Measurements from ENCODE around the gene ZNF408. TPM values are rescaled to one million over a fixed set of nuclear protein-coding genes. Genes with fewer than 3 reads are reported as not detected.

The ZNF408 gene
- total RNA-seq, 1 donor from 2014 or later, result 8.2 TPM

DNA sequence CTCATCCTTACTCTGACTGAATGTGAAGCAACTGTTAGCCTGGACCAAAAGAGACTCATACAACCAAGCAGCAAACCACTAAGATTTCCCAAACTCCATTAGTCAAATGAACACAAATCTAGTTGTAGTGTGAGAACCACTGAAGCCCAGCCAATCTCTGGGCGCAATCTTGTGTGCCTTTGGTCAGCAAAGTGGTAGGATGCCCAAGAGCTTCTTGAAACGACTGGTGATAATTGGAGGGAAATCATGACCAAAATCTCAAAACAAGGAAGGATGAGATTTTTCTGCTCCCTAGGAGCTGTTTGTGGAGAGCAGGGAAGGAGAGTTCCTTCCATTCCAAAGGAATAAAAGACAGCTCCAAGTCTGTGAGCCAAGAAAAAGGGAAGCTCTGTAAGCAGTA is 42.2 kb downstream of the ZNF408 start:
- peaks cover 8% of the 10 kb centered on the region for H3K36me3 ChIP-seq (ENCODE audit: control insufficient read depth, insufficient read depth, low read length)
- DNase-seq (ENCODE audit: low read depth), result no peak
- TF ChIP-seq, protein P1, sequence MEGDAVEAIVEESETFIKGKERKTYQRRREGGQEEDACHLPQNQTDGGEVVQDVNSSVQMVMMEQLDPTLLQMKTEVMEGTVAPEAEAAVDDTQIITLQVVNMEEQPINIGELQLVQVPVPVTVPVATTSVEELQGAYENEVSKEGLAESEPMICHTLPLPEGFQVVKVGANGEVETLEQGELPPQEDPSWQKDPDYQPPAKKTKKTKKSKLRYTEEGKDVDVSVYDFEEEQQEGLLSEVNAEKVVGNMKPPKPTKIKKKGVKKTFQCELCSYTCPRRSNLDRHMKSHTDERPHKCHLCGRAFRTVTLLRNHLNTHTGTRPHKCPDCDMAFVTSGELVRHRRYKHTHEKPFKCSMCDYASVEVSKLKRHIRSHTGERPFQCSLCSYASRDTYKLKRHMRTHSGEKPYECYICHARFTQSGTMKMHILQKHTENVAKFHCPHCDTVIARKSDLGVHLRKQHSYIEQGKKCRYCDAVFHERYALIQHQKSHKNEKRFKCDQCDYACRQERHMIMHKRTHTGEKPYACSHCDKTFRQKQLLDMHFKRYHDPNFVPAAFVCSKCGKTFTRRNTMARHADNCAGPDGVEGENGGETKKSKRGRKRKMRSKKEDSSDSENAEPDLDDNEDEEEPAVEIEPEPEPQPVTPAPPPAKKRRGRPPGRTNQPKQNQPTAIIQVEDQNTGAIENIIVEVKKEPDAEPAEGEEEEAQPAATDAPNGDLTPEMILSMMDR (IDR thresholded peaks at IDR 0.05; ENCODE audit: insufficient read depth, low read length, severe bottlenecking), result no peak

DNA sequence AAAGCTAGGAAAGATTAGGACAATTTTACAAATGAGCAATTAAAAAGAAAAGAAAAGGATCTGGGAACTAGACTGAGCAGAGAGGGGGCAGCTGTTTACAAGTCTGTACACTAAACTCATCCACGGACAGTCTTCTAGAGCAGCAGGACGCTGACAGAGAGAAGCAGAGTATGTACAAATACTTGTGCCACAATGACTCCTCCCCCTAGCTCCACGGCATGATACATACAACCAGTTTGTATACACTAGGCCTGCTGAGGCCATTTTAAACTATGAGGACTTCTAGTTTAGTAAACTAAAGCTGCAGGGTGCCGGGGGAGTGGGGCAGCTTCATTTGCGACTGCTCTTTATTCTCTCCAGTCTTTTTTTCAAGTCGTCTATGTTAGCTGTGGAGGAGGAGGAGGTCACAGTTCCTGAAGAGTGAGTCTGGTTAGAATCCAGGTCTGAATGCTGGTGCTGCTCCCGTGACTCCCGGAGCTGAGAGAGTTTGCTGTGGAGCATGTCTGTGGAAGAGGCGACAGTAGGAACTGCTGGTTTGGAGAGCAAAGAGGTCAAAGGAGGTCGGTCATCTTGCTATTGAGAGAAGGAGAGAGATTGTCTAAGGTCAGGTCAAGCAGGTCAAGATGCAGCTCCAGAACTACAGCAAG is 43.0 kb downstream of the ZNF408 start:
- TF ChIP-seq, protein P1 (IDR thresholded peaks at IDR 0.05; ENCODE audit: insufficient read depth, low read length, severe bottlenecking), result no peak
- DNase-seq (ENCODE audit: low read depth) (no peak), FAIRE-seq (no peak)
- peaks cover 10% of the 10 kb centered on the region for H3K36me3 ChIP-seq (ENCODE audit: control insufficient read depth, insufficient read depth, low read length)
- no peak overlapping the region for H3K4me3 ChIP-seq (ENCODE audit: low read depth, low read length)
- H3K27me3 ChIP-seq (ENCODE audit: control insufficient read depth, insufficient read depth, low read length), result no peaks in the 10 kb centered on the region

More for the DNA sequence above, 42.2 kb downstream of the ZNF408 start:
- H3K27me3 ChIP-seq (ENCODE audit: control insufficient read depth, insufficient read depth, low read length), result no peaks in the 10 kb centered on the region
- H3K4me3 ChIP-seq (ENCODE audit: low read depth, low read length), result no peak overlapping the region
- no peak for FAIRE-seq

DNA sequence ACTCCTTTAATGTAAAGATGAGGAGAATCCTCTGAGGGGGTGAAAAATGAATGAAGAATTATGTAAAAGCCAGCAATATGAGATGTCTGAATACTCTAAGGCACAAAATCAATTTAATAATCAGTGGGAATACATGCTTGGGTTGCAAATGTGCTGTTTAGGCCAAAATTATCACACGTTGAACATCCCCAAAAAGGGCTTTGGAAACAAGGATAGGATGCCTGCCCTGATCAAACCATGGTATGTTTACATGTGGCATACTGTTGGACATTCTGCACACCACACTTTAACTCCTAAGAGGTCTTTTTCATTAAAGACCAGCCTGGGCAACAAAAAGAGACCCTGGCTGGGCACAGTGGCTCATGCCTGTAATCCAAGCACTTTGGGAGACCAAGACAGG is 44.5 kb downstream of the ZNF408 start:
- FAIRE-seq (no peak), DNase-seq (ENCODE audit: low read depth) (no peak)
- no peaks in the 10 kb centered on the region for H3K27me3 ChIP-seq (ENCODE audit: control insufficient read depth, insufficient read depth, low read length)
- H3K36me3 ChIP-seq (ENCODE audit: control insufficient read depth, insufficient read depth, low read length), result peaks cover 13% of the 10 kb centered on the region
- TF ChIP-seq, protein P1 (IDR thresholded peaks at IDR 0.05; ENCODE audit: insufficient read depth, low read length, severe bottlenecking), result no peak
- no peak overlapping the region for H3K4me3 ChIP-seq (ENCODE audit: low read depth, low read length)

DNA sequence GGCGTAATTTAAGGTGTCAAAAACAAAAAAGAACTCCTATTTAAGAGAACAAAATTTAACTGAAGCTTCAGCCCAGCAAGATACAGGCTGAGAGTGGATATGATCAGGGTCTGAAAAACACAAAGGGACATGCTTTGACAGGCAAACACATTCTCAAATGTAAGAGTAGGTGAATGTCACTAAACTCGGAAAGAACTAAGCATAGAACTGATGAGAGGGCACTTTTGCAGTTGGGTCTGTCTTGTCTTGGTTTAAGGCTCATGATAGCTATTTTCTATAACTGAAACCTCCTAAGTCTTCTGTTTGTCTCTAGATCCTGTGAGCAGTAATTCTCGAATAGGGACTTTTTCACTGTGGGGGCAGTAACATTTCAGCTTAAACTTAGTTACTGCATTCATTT is 45.2 kb downstream of the ZNF408 start:
- TF ChIP-seq, protein P1 (IDR thresholded peaks at IDR 0.05; ENCODE audit: insufficient read depth, low read length, severe bottlenecking), result no peak

DNA sequence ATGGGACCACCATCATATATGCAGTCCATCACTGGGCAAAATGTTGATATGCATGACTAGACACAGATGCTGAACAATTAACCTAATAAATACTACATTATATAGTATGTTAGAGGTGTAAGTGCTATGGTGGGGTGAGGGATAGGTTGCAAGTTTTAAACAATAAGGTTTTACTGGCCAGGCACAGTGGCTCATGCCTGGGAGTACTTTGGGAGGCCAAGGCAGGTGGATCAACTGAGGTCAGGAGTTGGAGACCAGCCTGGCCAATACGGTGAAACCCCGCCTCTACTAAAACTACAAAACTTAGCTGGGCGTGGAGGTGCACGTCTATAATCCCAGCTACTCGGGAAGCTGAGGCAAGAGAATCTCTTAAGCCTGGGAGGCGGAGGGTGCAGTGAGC is 46.3 kb downstream of the ZNF408 start:
- FAIRE-seq (no peak), DNase-seq (ENCODE audit: low read depth) (no peak)
- TF ChIP-seq, protein P1 (IDR thresholded peaks at IDR 0.05; ENCODE audit: insufficient read depth, low read length, severe bottlenecking), result no peak
- Histone ChIP-seq H3K36me3 (ENCODE audit: control insufficient read depth, insufficient read depth, low read length) (peaks cover 19% of the 10 kb centered on the region), H3K27me3 (ENCODE audit: control insufficient read depth, insufficient read depth, low read length) (no peaks in the 10 kb centered on the region), H3K4me3 (ENCODE audit: low read depth, low read length) (no peak overlapping the region)

More for the DNA sequence above, 45.2 kb downstream of the ZNF408 start:
- no peak for FAIRE-seq
- Histone ChIP-seq H3K36me3 (ENCODE audit: control insufficient read depth, insufficient read depth, low read length) (peaks cover 16% of the 10 kb centered on the region), H3K27me3 (ENCODE audit: control insufficient read depth, insufficient read depth, low read length) (no peaks in the 10 kb centered on the region), H3K4me3 (ENCODE audit: low read depth, low read length) (no peak overlapping the region)
- no peak for DNase-seq (ENCODE audit: low read depth)

Other genes with a start within 250 kb of the ZNF408 start
- 11.3 and 14.3 TPM in 2 replicates for gene AMBRA1, start 107.0 kb upstream of the ZNF408 start, total RNA-seq
- 8.4 and 10.4 TPM in 2 replicates for gene HARBI1, start 83.8 kb upstream of the ZNF408 start, total RNA-seq
- 36.9 and 63.5 TPM in 2 replicates for gene ATG13, start 83.5 kb upstream of the ZNF408 start, total RNA-seq
- 15.5 and 19.6 TPM in 2 replicates for gene ARHGAP1, start 412 bp upstream of the ZNF408 start, total RNA-seq
- 0.26 and 0.38 TPM in 2 replicates for gene F2, start 18.2 kb downstream of the ZNF408 start, total RNA-seq
- 41.6 and 51.8 TPM in 2 replicates for gene CKAP5, start 145.2 kb downstream of the ZNF408 start, total RNA-seq
- 3.3 and 5.0 TPM in 2 replicates for gene LRP4, start 217.5 kb downstream of the ZNF408 start, total RNA-seq
- 6.6 and 9.1 TPM in 2 replicates for gene CSTPP1, start 235.7 kb downstream of the ZNF408 start, total RNA-seq

Data from bronchial epithelial cell (primary cell).